ENCODE measurements around the gene STAC. TPM values are rescaled to one million over a fixed set of nuclear protein-coding genes. Genes with fewer than 3 reads are reported as not detected.

Gene STAC
- total RNA-seq, 2 donors from 2014 or later: 42.5 to 62.3 TPM

DNA sequence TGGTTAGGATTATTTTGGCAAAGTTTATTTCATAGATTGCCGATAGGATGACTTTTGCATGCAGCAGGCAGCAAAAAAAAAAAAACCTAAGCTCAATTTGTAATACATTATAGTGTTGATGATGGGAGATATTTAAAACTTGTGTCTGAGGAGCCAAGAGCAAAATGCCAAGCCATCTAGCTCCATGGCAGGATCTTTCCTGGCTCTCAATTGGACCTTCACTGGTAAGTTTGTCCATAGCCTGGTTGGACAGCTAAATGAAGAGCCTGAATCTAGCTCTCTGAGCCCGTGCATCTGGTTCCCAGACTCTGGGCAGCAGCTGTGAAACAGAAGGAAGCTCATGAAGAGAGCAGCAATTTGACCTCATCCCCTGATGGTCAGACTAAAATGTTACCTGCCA is 17.5 kb downstream of the STAC start:
- ATAC-seq (ENCODE audit: insufficient number of reproducible peaks, low FRiP score, low read depth) (no peak), DNase-seq (ENCODE audit: low spot score) (no peak)
- Histone ChIP-seq H3K9me3 (no peaks in the 10 kb centered on the region), H3K4me3 (no peak overlapping the region), H3K36me3 (no peaks in the 10 kb centered on the region), H3K27ac (no peak overlapping the region), H3K4me1 (ENCODE audit: control insufficient read depth in 1 of 2, low read depth in 2 of 2) (no peaks in the 10 kb centered on the region), H3K27me3 (replicated peaks; ENCODE audit: insufficient read depth) (no peaks in the 10 kb centered on the region)
- TF ChIP-seq, protein P1, sequence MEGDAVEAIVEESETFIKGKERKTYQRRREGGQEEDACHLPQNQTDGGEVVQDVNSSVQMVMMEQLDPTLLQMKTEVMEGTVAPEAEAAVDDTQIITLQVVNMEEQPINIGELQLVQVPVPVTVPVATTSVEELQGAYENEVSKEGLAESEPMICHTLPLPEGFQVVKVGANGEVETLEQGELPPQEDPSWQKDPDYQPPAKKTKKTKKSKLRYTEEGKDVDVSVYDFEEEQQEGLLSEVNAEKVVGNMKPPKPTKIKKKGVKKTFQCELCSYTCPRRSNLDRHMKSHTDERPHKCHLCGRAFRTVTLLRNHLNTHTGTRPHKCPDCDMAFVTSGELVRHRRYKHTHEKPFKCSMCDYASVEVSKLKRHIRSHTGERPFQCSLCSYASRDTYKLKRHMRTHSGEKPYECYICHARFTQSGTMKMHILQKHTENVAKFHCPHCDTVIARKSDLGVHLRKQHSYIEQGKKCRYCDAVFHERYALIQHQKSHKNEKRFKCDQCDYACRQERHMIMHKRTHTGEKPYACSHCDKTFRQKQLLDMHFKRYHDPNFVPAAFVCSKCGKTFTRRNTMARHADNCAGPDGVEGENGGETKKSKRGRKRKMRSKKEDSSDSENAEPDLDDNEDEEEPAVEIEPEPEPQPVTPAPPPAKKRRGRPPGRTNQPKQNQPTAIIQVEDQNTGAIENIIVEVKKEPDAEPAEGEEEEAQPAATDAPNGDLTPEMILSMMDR (IDR thresholded peaks at IDR 0.05): no peak

DNA sequence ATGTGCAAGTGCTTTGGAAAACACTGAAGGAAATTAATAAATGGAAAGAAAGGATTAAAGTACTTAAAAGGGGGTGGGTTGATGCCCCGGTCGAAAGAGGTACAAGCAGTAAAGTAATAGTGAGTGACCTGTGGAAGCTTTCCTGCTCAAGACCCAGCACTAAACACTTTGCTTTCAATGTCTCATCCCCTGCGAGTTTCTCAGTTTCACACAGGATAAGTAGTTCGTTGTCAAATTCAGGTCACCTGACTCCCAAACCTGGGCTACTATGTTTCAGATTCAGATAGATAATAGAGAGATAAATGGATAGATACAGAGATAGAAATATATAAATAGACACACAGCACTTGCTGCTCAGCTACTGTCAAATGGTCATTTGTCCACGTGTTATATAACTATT is 19.6 kb downstream of the STAC start:
- no peak for DNase-seq (ENCODE audit: low spot score)
- Histone ChIP-seq H3K4me1 (ENCODE audit: control insufficient read depth in 1 of 2, low read depth in 2 of 2) (no peaks in the 10 kb centered on the region), H3K4me3 (no peak overlapping the region), H3K9me3 (no peaks in the 10 kb centered on the region), H3K27me3 (replicated peaks; ENCODE audit: insufficient read depth) (no peaks in the 10 kb centered on the region), H3K36me3 (no peaks in the 10 kb centered on the region), H3K27ac (no peak overlapping the region)
- TF ChIP-seq, protein P1 (IDR thresholded peaks at IDR 0.05): no peak
- no peak for ATAC-seq (ENCODE audit: insufficient number of reproducible peaks, low FRiP score, low read depth)

DNA sequence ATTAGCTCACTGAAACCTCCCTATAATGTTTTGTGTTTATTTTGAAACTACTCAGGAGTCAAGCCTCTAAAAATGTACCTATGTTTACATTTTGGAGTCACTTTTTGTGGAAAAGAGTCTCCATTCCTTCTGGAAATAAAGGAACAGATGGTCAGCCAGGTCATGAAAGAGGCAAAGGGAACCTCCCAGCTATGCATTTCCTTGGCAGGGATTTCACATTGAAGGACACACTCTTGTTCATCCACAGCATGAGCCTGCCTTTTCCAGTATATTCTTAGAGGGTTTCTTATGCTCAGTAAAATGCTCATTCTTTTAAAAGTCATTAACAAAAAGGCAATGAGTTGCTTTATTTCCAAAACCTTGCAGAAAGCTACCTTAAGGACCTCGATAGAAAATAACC is 20.8 kb downstream of the STAC start:
- ATAC-seq (ENCODE audit: insufficient number of reproducible peaks, low FRiP score, low read depth) (no peak), DNase-seq (ENCODE audit: low spot score) (no peak)
- no peak overlapping the region for H3K4me3 ChIP-seq
- H3K27ac ChIP-seq: no peak overlapping the region
- H3K9me3 ChIP-seq: no peaks in the 10 kb centered on the region
- no peaks in the 10 kb centered on the region for H3K36me3 ChIP-seq
- TF ChIP-seq, protein P1 (IDR thresholded peaks at IDR 0.05): no peak
- no peaks in the 10 kb centered on the region for H3K4me1 ChIP-seq (ENCODE audit: control insufficient read depth in 1 of 2, low read depth in 2 of 2)
- no peaks in the 10 kb centered on the region for H3K27me3 ChIP-seq (replicated peaks; ENCODE audit: insufficient read depth)

DNA sequence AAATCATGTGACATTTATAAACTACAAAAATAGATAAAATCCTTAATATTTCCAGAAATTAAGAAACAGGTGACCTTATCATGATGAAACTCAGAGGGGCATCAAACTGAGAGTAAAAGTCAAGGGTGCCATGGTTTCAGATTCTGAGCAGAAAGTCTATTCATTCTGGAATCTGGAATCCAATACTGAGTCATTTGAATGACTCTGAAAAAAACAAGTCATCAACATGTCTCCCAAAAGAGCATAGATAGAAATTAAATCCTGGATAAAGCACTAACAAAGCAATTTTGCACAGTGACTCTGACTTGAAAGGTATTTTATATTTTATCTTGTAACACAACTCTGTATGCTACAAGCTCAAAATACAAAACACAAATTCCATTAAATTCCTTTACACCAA is 23.4 kb downstream of the STAC start:
- TF ChIP-seq, protein P1 (IDR thresholded peaks at IDR 0.05): no peak
- Histone ChIP-seq H3K27me3 (replicated peaks; ENCODE audit: insufficient read depth) (no peaks in the 10 kb centered on the region), H3K4me3 (no peak overlapping the region), H3K9me3 (no peaks in the 10 kb centered on the region), H3K27ac (no peak overlapping the region), H3K36me3 (no peaks in the 10 kb centered on the region), H3K4me1 (ENCODE audit: control insufficient read depth in 1 of 2, low read depth in 2 of 2) (no peaks in the 10 kb centered on the region)
- ATAC-seq (ENCODE audit: insufficient number of reproducible peaks, low FRiP score, low read depth) (no peak), DNase-seq (ENCODE audit: low spot score) (no peak)

DNA sequence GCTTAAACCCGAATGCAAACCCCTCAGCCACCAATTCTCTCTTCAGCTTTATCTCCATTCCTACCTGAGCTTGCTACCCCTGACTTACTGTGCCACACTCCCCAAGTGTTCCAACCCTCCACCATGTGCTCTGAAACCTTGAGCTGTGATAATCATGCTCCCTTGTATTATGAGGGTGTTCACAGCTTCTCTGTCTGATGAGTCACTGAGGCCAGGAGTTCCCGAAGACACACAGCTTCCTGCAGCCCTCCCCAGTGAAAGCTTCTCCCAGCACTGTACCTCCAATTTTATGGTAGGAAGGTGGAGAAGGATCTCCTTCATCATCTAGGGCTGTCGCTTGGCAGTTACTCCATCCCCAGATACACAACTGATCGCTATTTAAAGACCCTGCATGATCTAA is 24.9 kb downstream of the STAC start:
- DNase-seq (ENCODE audit: low spot score): no peak
- ATAC-seq (ENCODE audit: insufficient number of reproducible peaks, low FRiP score, low read depth): no peak
- no peaks in the 10 kb centered on the region for H3K9me3 ChIP-seq
- no peak overlapping the region for H3K4me3 ChIP-seq
- no peaks in the 10 kb centered on the region for H3K27me3 ChIP-seq (replicated peaks; ENCODE audit: insufficient read depth)
- TF ChIP-seq, protein P1 (IDR thresholded peaks at IDR 0.05): no peak
- H3K27ac ChIP-seq: no peak overlapping the region
- no peaks in the 10 kb centered on the region for H3K36me3 ChIP-seq
- peaks cover 0 to 10% of the 10 kb centered on the region in 2 donors for H3K4me1 ChIP-seq (ENCODE audit: control insufficient read depth in 1 of 2, low read depth in 2 of 2)

Data from thoracic aorta (tissue), 2 donors.